EH (cell line): ENCODE data around the gene PLEKHF1.

Experiments used
- DNase-seq: peaks from one replicate; pipeline ENCODE4 v3.0.0-alpha.2; 2015; ENCODE audit warnings: low read depth

PLEKHF1 gene

DNA sequence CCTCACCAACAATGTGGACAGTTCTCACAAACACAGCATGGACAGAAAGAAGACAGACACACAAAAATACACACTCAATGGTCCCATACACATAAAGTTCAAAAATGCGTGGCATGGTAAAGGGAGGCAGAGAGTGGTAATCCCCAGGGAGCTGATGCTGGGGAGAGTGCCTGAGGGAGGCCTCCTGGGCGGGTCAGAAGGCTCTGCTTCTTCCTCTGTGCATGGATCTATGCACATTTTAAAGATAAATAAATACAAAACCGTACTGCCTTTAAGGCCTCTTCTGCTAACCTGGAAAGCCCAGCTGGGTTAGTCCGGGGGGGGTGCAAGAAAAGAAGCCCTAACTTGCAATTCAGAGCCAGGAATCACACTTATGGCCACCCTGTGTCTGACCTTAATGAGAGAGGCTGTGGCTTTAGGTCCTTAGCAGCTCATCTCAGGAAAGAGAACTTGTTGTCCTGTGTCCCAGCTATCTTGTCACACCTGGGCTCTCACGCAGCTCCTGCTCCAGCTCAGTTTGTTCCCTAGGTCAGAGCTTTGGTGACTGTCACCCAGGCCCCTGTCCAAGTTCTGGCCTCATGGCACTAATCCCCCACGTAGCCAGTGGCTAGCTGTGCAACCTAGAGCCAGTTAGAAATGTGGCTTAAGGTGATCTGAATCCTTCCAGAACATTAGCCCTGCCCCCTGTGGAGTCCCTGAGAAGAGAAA lies 30.7 kb upstream of the PLEKHF1 start:
- no peak for DNase-seq

DNA sequence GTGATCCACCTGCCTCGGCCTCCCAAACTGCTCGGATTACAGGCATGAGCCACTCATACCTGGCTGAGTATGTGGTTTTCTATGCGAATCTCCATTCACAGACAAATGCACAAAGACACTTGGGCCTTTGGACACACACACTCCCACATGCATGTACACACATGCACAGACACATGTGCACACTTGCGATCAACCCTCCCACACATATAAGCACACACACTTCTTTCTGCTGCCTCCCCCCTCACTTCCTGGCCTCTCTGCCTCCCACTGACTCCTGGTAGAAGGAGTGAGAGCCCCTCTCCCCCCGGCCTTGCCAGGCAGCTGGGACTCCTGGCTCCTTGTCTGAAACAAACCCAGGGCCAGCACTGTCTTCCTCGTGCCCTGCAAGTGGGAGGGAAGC lies 29.3 kb upstream of the PLEKHF1 start:
- DNase-seq: no peak

DNA sequence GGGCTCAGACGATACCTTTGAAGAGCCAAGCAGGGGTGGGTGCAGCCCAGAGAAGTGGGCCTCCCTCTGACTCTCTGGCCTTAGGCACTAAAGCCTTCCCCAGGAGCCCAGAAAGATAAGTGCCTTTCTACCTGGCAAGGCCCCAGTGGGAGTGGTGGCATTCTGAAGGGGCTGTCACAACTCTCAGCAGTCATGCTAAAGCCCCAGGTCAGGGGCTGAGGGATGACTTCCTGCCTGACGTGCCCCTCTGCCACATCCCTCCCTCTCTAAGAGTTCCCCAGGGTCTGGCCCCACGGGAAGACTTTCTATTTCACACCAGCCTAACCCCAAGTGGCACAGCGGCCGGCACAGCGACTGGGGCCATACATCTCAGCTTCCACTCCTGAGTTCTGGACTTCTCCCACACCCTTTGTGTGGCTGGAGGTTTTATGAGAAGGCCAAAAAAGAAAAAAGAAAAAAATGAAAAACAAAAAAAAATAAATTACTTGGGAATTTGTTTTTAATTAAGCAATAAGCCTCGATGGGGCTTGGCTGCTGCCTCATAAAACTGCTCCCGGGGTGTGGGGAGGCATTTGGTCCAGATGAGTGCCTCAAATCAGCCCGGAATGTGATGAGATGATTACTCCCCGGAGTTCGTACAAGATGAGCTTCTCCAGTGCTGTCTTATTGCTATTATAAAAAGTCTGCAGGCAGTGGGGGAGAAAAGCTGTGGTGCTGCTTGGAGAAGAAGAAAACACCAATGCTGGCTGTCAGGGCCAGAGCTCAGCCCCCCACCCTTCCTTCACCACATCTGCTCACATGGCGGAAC lies 28.5 kb upstream of the PLEKHF1 start:
- DNase-seq: peak; percentile 30

DNA sequence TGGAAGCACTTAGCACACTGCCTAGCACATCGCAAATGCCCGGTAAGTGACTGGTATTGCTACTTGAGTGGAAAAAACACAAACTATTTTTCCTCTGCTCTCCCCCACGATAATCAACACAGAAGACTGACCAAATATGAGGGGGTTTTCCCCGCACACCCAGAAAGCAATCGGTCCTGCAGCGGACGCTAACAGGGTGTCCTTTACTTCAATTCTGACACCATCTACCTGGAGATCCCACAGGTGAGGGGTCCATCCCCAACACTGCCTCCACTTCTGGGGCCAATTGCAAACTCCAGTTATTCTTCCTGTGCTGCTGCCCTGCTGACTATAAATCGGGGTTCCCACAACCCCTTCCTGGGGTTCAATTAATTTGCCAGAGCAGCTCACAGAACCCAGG lies 26.2 kb upstream of the PLEKHF1 start:
- no peak for DNase-seq

DNA sequence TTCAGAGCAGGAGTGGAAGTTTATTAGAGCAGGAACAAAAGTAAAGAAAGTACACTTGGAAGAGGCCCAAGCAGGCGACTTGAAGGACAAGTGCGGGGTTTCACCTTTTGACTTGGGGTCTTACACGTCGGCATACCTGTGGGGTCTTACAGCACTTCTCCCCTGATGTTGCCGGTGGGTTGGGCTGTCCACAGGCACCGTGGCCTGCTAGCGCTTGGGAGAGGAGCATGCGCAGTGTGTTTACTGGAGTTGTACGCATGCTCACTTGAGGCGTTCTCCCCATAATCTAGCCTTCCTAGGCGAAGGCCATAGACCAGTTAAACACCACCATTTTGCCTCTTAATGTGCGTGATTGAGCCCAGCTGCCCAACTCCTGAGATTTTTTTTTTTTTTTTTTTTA lies 25.0 kb upstream of the PLEKHF1 start:
- no peak for DNase-seq

DNA sequence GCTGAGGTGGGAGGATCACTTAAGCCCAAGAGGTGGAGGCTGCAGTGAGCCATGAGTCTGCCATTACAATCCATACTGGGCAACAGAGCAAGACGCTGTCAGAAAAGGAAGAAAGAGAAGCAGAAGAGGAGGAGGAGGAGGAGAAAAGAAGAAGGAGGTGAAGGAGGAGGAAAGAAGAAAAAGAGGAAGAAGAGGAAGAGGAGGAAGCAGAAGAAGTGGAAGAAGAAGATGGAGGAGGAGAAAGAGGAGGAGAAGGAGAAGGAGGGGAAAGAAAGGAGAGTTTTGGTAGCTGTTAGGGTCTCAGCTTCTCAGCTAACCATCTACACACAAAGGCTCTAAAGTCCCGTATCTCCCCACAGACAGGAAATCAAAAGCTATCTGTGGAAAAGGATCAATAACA lies 23.7 kb upstream of the PLEKHF1 start:
- no peak for DNase-seq

DNA sequence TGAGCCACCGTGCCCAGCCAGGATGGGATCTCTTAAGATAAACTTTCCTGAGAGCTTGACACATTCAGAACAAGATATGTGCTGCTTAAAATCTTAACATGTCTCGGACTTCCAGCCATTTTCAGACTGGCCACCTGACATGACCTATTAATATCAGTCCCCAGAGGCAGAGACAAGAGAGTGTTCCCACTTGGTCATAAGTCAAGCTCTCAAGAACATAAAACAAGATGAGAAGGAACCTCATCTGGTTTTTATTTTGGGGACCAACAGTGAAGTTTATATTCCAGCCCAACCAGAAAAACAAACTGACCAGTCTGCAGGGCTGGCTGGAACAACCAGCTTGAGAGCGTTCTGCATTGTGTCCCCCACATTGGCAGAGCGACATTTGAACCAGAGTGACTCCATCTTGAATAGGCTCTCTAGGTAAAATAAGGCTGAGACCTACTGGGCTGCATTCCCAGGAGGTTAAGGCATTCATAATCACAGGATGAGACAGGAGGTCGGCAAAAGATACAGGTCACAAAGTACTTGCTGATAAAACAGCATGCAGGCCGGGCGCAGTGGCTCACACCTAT lies 21.8 kb upstream of the PLEKHF1 start:
- DNase-seq: peak; percentile 11

DNA sequence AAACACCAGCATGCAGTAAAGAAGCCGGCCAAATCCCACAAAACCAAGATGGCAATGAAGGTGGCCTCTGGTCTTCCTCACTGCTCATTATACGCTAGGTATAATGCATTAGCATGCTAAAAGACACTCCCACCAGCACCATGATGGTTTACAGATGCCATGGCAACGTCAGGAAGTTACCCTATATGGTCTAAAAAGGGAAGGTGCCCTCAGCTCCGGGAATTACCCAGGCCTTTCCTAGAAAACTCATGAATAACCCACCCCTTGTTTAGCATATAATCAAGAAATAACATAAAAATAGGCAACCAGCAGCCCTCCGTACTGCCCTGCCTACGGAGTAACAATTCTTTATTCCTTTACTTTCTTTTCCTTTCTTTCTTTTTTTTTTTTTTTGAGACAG lies 21.1 kb upstream of the PLEKHF1 start:
- no peak for DNase-seq

DNA sequence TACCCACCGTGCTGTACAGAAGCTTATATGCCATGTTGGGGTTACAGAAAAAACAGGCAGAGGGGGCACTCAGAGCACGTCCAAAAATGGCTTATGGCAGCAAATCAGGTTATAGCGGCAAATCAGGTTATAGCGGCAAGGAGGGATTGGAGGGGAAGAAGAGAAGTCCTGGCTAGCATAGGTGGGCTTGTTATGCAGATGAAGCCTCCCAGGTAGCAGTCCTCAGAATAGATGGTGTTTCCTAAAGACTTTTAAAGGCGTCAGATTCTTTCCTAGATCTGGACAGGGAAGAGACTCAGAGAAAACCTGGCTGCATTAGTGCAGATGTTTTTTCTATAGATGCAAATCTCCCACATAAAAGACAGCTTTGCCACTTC lies 19.8 kb upstream of the PLEKHF1 start:
- DNase-seq: no peak

DNA sequence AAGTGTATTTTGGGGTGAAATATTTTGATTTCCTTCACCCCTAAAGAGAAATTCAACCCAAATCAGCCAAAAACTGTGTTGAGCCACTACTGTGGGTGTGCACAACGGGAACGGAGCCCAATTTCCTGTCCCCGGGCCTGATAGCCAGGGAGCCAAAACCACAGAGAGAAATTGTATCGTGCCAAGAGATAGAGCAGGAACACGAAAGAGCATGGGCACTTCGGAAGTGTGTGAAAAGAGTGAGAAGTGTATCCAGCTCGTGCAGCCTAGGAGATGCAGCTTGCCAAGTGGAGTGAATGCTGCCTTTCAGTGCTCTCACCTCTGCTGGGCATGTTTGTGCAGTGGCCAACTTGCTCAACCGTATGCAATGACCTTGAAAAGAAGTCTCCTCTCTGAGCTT lies 19.4 kb upstream of the PLEKHF1 start:
- DNase-seq: peak; percentile 71

DNA sequence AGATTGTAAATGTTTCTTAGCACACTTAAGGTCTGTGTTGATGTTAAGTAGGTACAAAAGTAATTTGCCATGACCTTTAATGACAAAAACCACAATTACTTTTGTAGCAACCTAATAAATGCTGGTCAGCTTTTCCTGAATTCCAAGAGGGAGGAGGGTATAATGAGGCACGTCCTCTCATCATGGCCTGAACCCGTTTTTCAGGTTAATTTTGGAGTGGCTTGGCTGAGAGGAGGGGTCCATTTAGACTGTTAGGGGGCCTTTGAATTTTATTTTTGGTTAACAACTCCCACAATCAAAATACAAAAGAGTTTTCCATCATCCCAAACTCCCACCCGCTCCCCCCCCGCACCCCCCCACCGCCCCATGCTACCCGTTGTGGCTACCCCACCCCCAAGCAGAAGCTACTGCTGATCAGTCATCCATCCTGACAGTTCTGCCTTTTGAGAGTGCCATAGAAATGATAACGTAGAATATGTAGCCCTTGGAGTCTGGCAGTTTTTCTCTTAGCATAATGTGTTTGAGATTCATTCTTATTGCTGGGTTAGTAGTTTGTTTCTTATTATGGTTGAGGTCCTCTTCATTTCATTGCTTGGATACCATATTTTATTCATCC lies 14.4 kb upstream of the PLEKHF1 start:
- DNase-seq: no peak

DNA sequence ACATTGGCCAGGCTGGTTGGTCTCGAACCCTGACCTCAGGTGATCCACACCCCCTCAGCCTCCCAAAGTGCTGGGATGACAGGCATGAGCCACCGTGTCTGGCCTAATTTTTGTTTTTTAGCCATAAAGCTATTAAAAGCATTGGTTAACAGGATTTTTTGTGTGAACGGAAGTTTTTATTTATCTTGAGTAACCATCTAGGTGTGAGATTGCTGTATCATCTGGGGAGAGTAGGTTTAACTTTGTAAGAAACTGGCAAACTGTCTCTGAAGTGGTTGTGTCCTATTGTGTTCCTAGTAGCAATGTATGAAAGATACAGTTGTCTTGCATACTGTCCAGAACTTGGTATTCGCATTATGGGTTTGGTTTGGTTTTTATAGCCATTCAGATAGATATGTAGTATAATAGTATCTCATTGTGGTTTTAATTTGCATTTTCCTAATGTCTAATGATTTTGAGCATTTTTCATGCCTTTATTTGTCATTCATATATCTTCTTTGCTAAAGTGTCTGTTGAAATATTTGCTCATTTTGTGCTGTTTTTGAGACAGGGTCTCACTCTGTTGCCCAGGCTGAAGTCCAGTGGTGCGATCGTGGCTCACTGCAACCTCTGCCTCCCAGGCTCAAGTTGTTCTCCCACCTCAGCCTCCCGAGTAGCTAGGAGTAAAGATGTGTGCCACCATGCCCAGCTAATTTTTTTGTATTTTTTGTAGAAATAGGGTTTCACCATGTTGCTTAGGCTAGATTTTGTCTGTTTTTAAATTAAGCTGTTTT lies 13.5 kb upstream of the PLEKHF1 start:
- DNase-seq: no peak

DNA sequence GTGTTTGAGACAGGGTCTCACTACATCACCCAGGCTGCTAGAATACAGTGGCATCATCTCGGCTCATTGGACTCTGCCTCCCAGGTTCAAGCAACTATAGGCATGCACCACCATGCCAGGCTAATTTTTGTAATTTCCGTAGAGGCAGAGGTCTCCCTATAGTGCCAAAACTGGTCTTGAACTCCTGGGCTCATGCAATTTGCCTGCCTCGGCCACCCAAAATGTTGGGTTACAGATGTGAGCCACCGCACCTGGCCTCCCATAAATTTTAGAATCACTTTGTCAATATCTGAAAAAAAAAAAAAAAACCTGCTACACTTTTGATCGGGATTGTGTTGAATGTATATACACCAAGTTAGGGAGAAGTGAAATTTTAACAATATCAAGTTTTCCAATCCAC lies 11.9 kb upstream of the PLEKHF1 start:
- DNase-seq: no peak

DNA sequence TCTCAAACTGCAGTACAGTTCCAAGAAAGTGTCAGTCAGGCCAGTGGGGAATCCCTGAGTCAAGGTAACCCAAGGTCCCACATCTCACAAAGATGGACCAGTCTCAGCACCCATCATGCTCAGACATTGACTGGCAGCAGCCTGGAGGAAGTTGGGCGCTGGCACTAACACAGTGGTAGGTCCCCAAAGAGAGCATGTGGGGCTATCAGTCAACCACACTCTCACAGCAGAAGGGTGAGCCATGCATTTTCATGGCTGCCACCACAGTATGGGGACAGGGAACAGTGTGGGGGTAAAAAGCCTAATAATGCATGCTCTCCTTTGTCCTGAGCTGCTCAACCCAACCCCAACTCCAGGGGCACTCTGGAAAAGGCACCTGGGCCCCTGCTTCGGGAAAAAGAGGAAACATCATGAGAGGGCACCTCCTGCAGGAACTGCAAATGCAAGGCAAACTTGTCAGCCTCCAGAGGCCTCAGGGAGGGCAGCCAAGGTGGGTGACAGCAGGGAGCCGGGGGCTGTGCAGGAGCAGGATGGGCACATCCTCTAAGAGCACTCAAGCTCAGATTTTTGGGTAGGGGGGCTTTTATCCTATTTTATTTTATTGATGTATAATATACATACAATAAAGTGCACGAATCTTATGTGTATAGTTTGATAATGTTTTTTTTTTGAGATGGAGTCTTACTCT lies 9.5 kb upstream of the PLEKHF1 start:
- no peak for DNase-seq

DNA sequence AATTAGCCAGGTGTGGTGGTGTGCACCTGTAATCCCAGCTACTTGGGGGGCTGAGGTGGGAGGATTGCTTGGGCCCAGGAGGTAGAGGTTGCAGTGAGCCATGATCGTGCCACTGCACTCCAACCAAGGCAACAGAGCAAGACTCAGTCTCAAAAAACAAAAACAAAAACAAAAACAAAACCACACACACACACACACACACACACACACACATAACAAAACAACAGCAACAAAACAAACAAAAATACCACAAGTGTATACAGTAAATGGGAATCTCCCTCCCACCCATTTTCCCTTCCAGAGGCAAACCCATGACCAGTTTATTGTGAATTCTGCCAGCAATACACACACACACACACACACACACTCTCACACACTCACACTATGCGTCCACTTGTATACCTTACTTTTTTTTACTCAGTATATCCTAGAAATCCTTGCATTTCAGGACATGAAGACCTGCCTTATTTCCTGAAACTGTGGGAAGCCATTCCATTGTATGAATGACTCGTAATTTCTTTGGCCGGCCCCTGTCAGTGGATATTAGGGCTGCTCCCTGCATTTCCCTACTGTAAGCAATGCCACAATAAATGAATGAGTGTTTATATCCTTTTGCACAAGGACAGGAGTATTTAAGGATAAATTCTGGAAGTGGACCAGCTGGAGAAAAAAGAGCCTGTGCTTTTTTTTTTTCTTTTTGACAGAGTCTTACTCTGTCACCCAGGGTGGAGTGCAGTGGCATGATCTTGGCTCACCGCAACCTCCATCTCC lies 6.9 kb upstream of the PLEKHF1 start:
- peak; percentile 68 for DNase-seq

DNA sequence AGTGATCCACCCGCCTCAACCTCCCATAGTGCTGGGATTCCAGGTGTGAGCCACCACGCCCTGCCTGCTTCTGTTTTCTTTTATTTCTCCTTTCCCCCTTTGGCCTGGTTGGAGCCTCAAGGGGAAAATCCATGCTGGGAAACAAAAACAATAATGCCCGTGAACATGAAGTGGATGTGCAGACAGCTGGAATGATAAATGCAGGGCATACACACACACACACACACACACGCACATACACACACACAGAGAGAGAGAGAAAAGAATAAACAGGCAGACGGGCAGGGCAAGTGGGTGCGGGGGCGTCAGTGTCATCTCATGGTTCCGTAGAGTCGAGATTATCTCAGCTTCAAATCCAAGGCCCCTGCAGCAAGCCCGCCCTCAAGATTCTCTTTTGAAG lies 4.4 kb upstream of the PLEKHF1 start:
- DNase-seq: no peak

DNA sequence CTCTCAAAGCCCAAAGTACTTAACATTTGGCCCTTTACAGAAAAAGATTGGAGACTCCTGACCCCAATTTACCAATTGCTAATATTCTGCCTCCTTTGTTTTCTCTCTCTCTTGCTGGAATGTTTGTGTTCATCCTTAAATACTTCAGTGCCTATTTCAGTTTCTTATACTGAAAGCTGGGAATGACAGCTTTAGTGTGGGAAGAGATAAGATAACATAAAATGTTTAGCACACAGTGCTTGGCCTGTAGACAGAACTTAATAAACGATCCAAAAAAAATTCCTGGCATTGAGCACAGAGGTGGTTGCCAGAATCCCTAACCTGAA lies 3.0 kb upstream of the PLEKHF1 start:
- no peak for DNase-seq

DNA sequence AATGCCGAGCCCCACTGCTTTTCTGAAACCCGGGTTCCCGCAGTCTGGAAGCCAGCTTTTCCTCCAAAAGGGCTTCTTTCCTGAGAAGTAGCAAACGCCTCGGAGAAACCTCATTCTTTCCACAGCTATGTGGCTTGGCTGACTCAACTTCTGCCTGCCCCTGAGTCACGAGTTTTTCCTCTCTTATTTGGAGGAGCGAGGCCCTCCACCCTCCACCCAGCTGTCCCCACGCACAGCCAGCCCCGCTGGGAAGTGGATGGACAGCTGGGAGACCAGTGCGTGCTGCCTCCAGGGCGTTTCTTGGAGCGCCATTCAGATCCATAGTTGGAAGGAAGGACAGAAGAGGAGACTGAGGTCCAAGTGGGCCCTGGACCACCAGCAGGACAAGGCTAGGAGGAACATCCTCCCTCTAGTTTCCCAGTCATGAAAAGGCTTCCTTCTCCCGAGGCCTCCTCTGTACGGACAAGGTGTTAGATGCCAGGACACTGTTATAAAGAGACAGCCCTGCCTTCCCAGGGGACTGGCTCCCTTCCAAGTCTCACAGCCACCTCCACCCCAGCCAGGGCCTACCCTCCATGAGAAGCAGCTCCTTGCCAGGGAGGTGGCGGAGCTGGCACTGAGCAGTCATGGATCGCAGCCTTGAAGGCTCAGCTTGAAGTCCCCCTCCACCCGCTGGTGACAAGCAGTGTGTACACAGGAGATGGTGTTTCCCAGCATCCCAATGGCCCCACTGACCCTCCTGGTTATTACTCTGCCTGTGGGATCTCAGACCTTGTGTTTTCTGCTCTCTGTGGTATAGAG lies 2.5 kb upstream of the PLEKHF1 start:
- DNase-seq: peak; percentile 95

DNA sequence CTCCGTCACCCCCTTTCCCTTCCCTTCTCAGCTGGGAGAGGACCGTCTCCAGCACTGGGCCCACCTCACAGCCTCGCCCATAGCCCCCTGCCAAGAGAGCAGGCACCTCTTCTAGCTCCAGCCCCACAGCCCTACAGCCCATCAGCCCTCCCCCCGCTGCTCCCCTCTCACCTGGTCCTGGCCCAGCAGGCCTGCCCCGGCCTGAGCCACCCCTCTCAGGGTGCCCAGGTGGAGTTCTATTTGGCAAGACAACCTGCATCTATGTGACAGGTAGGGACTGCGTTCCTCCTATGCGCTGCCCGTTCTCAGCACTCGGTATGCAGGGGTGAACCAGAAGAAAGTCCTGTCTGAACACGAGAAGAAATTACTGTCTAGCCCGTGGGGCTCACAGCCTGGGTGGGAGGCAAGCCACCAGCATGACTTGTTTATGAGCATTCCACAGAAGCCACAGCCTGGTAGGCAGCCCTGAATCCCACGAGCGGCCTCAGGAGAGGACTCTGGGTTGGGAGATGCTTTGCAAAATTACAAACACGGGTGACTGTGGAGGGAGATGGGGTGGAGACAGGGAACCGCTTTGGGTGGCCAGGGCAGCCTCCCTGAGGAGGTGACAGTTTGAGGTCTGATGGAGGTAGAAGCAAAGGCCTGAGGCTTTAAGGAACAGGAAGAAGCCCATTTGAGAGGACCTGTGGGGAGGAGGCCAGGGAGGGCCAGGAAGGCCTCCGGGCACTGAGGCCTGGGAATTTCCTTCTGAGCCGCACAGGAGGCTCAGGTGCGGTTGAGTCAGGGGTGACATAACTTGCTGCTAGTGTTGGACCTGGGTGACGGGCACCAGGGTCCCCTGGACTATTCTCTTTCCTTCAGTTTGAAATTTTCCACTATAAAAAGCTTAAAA lies 1.2 kb upstream of the PLEKHF1 start:
- peak; percentile 77 for DNase-seq
